HG03575 (cell line): Measurements from ENCODE around the gene BDH1.
"Not testable (repeated sequence)": the region's sequence is repeated elsewhere in the genome, so short reads cannot be mapped to it uniquely, and the experiment has no call there.

ENCODE experiments used
- ATAC-seq: cut with Tn5 transposase; IDR thresholded peaks from one replicate; pipeline ENCODE4 v1.9.1; 2021; ENCODE audit not compliant: unreplicated experiment, insufficient number of reproducible peaks, low FRiP score; ENCODE audit errors: extremely low read depth

Gene BDH1

GRCh38 chr3:197555281-197556261, at the start of gene BDH1:
Gene BDH1 (minus strand): TSS chr3:197555968. CDS start chr3:197546443, 9,525 bp downstream.
- no peak for ATAC-seq

- no peak for ATAC-seq
Observed at GRCh38 chr3:197603317-197603933, 47.7 kb upstream of the BDH1 start.

- ATAC-seq, result not testable (repeated sequence)
Observed at GRCh38 chr3:197602351-197602750, 46.6 kb upstream of the BDH1 start.

- not testable (repeated sequence) for ATAC-seq
Observed at GRCh38 chr3:197601566-197601840, 45.7 kb upstream of the BDH1 start.

GRCh38 chr3:197600796-197601565, 45.2 kb upstream of the BDH1 start:
- ATAC-seq, result no peak

- ATAC-seq, result no peak
Observed at GRCh38 chr3:197599089-197599765, 43.5 kb upstream of the BDH1 start.

- no peak for ATAC-seq
Observed at GRCh38 chr3:197598404-197598980, 42.7 kb upstream of the BDH1 start.

- ATAC-seq, result no peak
Observed at GRCh38 chr3:197597335-197597734, 41.6 kb upstream of the BDH1 start.

GRCh38 chr3:197595470-197596185, 39.9 kb upstream of the BDH1 start:
- no peak for ATAC-seq

GRCh38 chr3:197593046-197593380, 37.2 kb upstream of the BDH1 start:
- no peak for ATAC-seq

- no peak for ATAC-seq
Observed at GRCh38 chr3:197592361-197593045, 36.7 kb upstream of the BDH1 start.

GRCh38 chr3:197591816-197592215, 36.0 kb upstream of the BDH1 start:
- ATAC-seq, result no peak

- ATAC-seq, result no peak
Observed at GRCh38 chr3:197590313-197590962, 34.7 kb upstream of the BDH1 start.

GRCh38 chr3:197589545-197589944, 33.8 kb upstream of the BDH1 start:
- ATAC-seq, result no peak

- ATAC-seq, result not testable (repeated sequence)
Observed at GRCh38 chr3:197586768-197587167, 31.0 kb upstream of the BDH1 start.

GRCh38 chr3:197586181-197586580, 30.4 kb upstream of the BDH1 start:
- no peak for ATAC-seq

- ATAC-seq, result no peak
Observed at GRCh38 chr3:197584733-197585132, 29.0 kb upstream of the BDH1 start.
